GM12892 (cell line): ENCODE data around the gene PDE10A.

Experiments used
- POLR2A ChIP-seq: IDR thresholded peaks from 2 replicates; pipeline ENCODE4 v1.6.1; 2011; ENCODE audit warnings: low read depth, low read length, control low read depth
- POLR2AphosphoS5 ChIP-seq: IDR thresholded peaks from 2 replicates; pipeline ENCODE4 v1.6.1; 2011; ENCODE audit warnings: low read depth, low read length, control low read depth

DNA sequence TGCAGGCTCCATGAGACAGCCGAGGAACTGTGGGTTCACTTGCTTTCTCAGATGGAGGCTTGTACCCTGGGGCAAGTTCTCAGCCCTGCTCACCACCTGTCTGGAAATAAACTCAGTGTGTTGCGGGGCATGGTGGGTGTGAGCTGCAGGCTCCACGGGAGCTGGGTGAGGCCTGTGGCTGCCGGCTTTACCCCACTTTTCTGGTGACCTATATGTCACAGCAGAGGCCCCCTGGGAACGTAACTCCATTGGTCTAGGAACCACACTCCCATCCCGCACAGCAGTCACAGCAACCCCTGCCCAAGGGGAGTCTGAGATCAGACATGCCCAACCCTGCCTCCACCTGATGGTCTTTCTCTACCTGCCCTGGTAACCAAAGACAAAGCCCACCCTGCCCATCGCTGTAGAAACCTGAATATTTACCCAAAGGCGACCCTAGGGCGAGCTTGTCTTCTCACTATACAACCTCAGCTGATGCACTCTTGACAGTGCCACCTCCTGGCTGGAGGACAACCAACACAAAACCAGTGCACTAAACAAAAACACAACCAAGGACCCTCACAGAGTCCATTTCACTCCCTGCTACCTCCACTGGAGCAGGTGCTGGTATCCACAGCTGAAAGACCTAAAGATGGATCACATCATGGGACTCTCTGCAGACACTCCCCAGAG lies 174.3 kb downstream of the PDE10A start:
- TF ChIP-seq POLR2A (no peak), POLR2AphosphoS5 (no peak)
